ENCODE results near the gene CCDC33. TPM values are rescaled to one million over a fixed set of nuclear protein-coding genes. Genes with fewer than 3 reads are reported as not detected.

Gene CCDC33
- total RNA-seq, 1 donor from 2014 or later: not detected

GRCh38 chr15:74227968-74228722 lies 8.0 kb upstream of the CCDC33 start:
- no peak for DNase-seq (ENCODE audit: extremely low read depth, low read depth, low spot score)

- DNase-seq (ENCODE audit: extremely low read depth, low read depth, low spot score): no peak
Measured at GRCh38 chr15:74228723-74229081, 7.4 kb upstream of the CCDC33 start.

GRCh38 chr15:74229686-74230085 lies 6.4 kb upstream of the CCDC33 start:
- no peak for DNase-seq (ENCODE audit: extremely low read depth, low read depth, low spot score)

DNA sequence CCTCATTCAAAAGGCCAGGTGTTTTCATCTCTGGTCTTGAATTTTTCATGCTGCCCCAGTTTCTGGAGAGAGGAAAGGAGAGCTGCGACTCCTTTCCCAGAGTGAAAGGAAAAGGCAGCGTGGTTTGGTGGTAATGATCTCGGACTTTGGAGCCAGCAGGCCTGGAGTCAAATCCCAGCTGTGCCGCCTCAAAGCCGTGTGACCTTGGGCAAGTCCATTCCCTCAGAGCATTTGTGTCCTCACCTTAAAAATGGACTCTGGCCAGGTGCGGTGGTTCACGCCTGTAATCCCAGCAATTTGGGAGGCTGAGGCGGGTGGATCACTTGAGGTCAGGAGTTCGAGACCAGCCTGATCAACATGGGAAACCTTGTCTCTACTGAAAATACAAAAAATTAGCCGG lies 4.7 kb upstream of the CCDC33 start:
- no peak for DNase-seq (ENCODE audit: extremely low read depth, low read depth, low spot score)

- DNase-seq (ENCODE audit: extremely low read depth, low read depth, low spot score): no peak
Measured at GRCh38 chr15:74233373-74233772, 2.8 kb upstream of the CCDC33 start.

DNA sequence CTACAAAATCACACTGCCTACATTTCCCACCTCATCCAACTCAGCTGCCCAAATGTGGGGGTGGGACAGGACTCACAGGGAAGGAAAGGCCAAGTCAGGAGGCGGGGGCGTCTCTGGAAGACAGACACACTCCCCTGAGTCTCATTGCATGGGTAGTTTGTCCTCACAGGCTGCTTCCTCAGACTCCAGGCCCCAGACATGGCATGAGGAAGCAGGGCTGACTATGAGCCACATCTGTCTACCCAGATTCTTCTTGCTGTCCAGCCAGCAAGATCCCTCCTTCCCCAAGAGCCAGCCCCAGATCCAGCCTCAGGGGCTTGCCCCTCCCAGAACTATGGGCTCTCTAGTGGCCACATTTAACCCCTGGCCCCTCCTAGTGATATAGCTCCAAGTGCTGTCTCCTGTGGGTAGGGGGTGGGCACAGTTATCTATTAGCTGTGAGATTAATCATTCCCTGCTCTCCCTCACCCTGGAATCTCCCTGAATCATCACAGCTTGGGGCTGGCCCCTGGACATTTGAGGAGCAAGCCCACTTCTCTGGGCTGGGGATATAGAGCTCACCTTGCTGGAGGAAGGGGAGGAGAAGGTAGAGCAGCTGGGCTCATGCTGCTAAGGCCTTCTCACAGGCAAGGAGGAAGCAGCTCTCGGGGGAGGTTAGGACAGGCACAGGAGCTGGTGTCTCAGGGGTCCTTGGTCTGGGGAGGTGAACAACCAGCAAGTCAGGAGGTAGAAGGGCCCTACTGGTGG lies 2.1 kb upstream of the CCDC33 start:
- DNase-seq (ENCODE audit: extremely low read depth, low read depth, low spot score): no peak

- no peak for DNase-seq (ENCODE audit: extremely low read depth, low read depth, low spot score)
Measured at GRCh38 chr15:74234598-74234875, 1.6 kb upstream of the CCDC33 start.

DNA sequence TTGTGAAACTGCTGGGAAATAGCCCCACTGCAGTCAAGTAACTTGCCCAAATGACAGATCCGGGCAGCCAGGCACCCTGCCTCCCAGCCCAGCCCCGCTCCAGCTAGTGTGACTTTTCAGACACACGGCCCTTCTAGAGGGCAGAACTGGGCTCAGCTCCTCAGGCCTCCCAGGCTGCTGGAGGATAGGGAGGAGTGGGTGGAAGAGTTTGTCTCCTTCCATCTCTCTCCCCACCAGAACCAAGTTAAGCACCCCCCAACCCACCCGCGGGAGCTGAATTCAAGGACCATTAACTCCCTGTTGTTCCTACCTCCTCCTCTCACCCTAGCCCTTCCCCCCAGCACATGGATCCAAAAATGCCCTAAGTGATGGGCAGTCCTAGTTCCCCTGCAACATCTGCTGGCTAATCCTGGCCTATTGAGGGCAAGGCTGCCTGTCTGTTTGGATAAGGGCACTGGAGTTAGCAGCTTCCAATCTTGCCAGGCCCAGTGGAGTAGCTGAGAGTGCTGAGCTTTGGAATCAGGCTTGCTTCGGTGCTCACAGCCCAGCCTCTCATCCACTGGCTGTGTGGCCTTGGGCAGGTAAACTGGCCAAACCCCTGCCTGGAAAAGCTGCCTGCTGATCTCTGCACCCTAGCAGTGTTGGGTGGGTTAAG lies 3.1 kb downstream of the CCDC33 start:
- DNase-seq (ENCODE audit: extremely low read depth, low read depth, low spot score): no peak

DNA sequence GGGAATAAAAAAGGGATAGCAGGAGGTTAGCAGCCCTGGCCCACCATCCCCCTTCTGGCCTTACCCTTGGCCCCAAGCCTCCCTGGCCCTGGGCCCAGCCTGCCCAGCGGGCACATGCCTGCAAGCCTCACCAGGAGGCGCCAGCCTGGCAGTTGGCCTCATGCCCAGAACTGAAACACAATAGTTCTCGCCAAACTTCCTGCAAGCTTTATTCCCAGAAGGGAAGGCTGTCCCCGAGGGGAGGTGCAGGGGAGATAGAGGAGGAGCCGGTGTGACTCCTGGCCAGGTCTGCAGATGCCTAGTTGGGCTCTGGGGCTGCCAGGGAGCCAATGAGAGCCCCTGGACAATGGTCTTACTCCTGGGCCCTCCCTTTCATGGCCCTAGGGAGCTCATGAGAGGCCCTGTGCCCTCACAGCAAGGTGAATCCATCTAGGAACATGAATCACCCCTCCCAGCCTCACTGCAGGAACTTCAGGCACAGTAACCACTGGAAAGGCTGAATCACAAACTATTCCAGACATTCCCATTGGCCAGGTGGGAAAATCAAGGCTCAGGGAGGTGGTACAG lies 4.0 kb downstream of the CCDC33 start:
- peak; percentile 71 for DNase-seq (ENCODE audit: extremely low read depth, low read depth, low spot score)

DNA sequence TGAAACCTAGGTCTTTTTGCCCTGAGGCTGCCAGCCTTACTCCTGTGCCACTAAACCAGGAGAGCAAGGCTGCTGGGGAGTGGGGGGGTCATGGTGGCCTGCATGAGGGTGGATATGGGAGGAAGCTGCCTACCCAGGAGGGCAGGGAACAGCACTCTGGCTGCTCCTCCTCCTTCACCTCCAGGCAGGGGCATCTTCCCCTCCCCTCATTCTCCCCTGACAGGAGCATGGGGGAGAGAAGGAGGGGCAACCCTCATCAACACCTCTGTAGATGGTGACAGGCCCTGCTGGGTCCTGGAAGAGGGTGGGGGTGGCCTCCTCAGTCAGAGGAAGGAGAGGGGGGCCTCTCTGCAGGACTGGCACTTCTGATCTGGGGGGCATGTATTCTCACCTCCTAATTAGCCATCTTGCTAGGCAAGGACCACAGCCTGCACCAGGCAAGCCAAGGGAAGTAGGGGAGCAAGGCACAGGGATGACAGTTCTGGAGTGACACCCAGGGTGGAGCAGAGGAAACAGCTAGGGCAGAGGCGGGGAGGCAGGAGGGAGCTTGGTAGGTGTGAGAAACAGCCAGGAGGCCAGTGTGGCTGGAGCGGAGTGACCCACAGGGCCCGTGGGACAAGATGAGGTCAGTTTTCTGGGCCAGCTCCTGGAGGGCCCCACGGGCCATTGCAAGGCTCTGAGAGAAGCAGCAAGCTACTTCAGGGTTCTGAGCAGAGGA lies 4.9 kb downstream of the CCDC33 start:
- no peak for DNase-seq (ENCODE audit: extremely low read depth, low read depth, low spot score)

GRCh38 chr15:74242441-74243185 lies 6.5 kb downstream of the CCDC33 start:
- DNase-seq (ENCODE audit: extremely low read depth, low read depth, low spot score): no peak

DNA sequence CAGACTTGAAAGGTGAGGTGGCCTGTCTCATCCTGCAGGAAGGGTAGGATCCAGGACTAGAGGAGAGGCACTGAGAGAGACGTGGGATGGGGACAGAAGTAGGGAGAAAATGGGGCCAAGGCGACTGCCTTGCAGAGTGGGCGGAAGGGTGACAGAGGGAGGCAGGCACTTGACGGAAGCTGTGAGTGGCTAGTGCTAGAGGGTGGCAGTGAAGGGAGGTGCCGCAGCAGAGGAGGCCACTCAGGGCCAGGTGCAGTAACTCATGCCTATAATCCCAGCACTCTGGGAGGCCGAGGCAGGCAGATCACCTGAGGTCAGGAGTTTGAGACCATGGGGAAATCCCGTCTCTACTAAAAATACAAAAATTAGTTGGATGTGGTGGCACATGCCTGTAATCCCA lies 7.3 kb downstream of the CCDC33 start:
- DNase-seq (ENCODE audit: extremely low read depth, low read depth, low spot score): no peak

DNA sequence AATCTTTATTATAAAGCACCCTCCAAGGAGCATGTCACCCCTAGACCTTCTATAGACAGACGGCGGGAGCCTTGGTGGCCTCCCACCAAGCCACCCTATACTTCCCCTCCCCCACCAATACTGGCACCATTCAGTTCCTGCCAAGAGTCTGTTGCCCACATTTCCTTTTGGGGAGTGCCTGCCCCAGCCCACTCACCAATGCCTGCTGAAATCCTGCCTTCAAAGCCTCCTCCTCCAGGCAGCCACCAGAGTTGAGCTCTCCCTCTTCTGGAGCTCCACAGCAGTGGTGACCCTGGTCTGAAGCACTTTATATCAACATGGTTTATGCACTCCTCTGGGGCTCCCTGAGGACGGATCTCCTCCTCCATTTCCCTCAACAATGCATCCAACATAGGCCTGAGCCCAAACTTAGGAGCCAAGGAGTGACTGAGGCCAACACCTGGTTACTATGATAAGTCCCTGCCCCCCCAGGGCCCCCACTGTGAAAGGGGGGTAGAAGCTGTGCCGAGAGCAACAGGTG lies 8.8 kb downstream of the CCDC33 start:
- no peak for DNase-seq (ENCODE audit: extremely low read depth, low read depth, low spot score)

- no peak for DNase-seq (ENCODE audit: extremely low read depth, low read depth, low spot score)
Measured at GRCh38 chr15:74245342-74245931, 9.3 kb downstream of the CCDC33 start.

DNA sequence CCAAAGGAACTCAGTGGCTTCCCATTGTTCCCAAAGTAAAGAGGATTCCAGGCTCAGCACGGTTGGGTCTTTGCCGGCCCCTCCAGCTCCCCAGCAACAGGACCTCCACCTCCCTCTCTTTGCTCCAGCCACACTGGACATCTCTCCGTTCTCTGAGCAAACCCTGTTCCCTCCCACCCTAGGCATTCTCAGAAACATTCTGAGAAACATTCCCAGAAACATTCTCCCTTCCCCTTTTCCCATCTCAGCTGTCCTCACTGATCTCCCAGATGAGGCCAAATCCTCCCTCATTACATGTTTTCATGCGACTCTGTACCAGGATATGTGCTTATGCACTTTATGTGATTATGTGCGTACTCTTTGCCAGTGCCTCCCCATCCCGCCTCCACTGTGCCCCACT lies 14.1 kb downstream of the CCDC33 start:
- DNase-seq (ENCODE audit: extremely low read depth, low read depth, low spot score): no peak

- DNase-seq (ENCODE audit: extremely low read depth, low read depth, low spot score): no peak
Measured at GRCh38 chr15:74251131-74251811, 15.1 kb downstream of the CCDC33 start.

- DNase-seq (ENCODE audit: extremely low read depth, low read depth, low spot score): no peak
Measured at GRCh38 chr15:74252291-74252690, 16.2 kb downstream of the CCDC33 start.

- no peak for DNase-seq (ENCODE audit: extremely low read depth, low read depth, low spot score)
Measured at GRCh38 chr15:74252721-74253120, 16.6 kb downstream of the CCDC33 start.

- DNase-seq (ENCODE audit: extremely low read depth, low read depth, low spot score): no peak
Measured at GRCh38 chr15:74253211-74253921, 17.2 kb downstream of the CCDC33 start.
